Measurements from ENCODE around the gene SLC43A2.

Gene SLC43A2

GRCh38 chr17:1560858-1561355 lies 67.7 kb downstream of the SLC43A2 start:
- DNase-seq: no peak

- DNase-seq: no peak
Measured at GRCh38 chr17:1560101-1560857, 68.4 kb downstream of the SLC43A2 start.

GRCh38 chr17:1559047-1560043 lies 69.3 kb downstream of the SLC43A2 start:
- no peak for DNase-seq

- no peak for DNase-seq
Measured at GRCh38 chr17:1558401-1558800, 70.2 kb downstream of the SLC43A2 start.

GRCh38 chr17:1557355-1558095 lies 71.1 kb downstream of the SLC43A2 start:
- no peak for DNase-seq

GRCh38 chr17:1555651-1556471 lies 72.8 kb downstream of the SLC43A2 start:
- DNase-seq: peak; percentile 73

GRCh38 chr17:1554751-1555540 lies 73.7 kb downstream of the SLC43A2 start:
- DNase-seq: no peak

GRCh38 chr17:1553354-1554266 lies 75.0 kb downstream of the SLC43A2 start:
- DNase-seq: no peak

- no peak for DNase-seq
Measured at GRCh38 chr17:1552932-1553331, 75.7 kb downstream of the SLC43A2 start.

GRCh38 chr17:1551741-1552140 lies 76.9 kb downstream of the SLC43A2 start:
- DNase-seq: no peak

- no peak for DNase-seq
Measured at GRCh38 chr17:1548032-1548431, 80.6 kb downstream of the SLC43A2 start.

GRCh38 chr17:1546292-1546922 lies 82.2 kb downstream of the SLC43A2 start:
- no peak for DNase-seq

- DNase-seq: no peak
Measured at GRCh38 chr17:1545618-1546017, 83.0 kb downstream of the SLC43A2 start.

GRCh38 chr17:1542316-1542715 lies 86.3 kb downstream of the SLC43A2 start:
- DNase-seq: no peak

- no peak for DNase-seq
Measured at GRCh38 chr17:1541367-1541904, 87.2 kb downstream of the SLC43A2 start.

GRCh38 chr17:1539811-1540210 lies 88.8 kb downstream of the SLC43A2 start:
- DNase-seq: no peak

GRCh38 chr17:1535737-1536136 lies 92.9 kb downstream of the SLC43A2 start:
- DNase-seq: no peak

- no peak for DNase-seq
Measured at GRCh38 chr17:1533661-1534325, 94.8 kb downstream of the SLC43A2 start.

Data from hematopoietic multipotent progenitor cell treated with erythropoietin and hydrocortisone succinate and interleukin-3 and kit ligand, for 6 days (in vitro differentiated cells).